Smooth muscle cell (in vitro differentiated cells): ENCODE results near the gene STARD5. TPM values are rescaled to one million over a fixed set of nuclear protein-coding genes. Genes with fewer than 3 reads are reported as not detected.
"Not testable (repeated sequence)": the region's sequence is repeated elsewhere in the genome, so short reads cannot be mapped to it uniquely, and the experiment has no call there.

ENCODE experiments used
- DNase-seq: peaks from one replicate; lab custom pipeline; 2025; ENCODE audit not compliant: unreplicated experiment; lab: John Stamatoyannopoulos, UW
- H2AFZ ChIP-seq: fragments of 200-600 bp; sonication (generic); 2 replicates; pipeline ENCODE4 v1.6.0; 2016; ENCODE audit warnings: antibody characterized with exemption, low read depth, mild to moderate bottlenecking
- H3F3A ChIP-seq: fragments of 200-600 bp; sonication (generic); 2 replicates; pipeline ENCODE4 v1.6.0; 2017; ENCODE audit warnings: antibody characterized with exemption, low read depth
- H3K27ac ChIP-seq: fragments of 200-600 bp; sonication (generic); 2 replicates; pipeline ENCODE4 v1.5.1; 2016; ENCODE audit warnings: low read depth, mild to moderate bottlenecking
- H3K27me3 ChIP-seq: fragments of 200-600 bp; sonication (generic); 2 replicates; pipeline ENCODE4 v1.6.1; 2016; ENCODE audit warnings: low read depth, mild to moderate bottlenecking
- H3K36me3 ChIP-seq: fragments of 200-600 bp; sonication (generic); 2 replicates; pipeline ENCODE4 v1.5.1; 2016; ENCODE audit warnings: low read depth
- H3K4me1 ChIP-seq: fragments of 200-600 bp; sonication (generic); 2 replicates; pipeline ENCODE4 v1.5.1; 2016; ENCODE audit warnings: low read depth
- H3K4me2 ChIP-seq: fragments of 200-600 bp; sonication (generic); 2 replicates; pipeline ENCODE4 v1.6.0; 2016; ENCODE audit warnings: mild to moderate bottlenecking
- H3K4me3 ChIP-seq: fragments of 200-600 bp; sonication (generic); 2 replicates; pipeline ENCODE4 v1.5.1; 2016; ENCODE audit warnings: mild to moderate bottlenecking
- H3K79me2 ChIP-seq: fragments of 200-600 bp; sonication (generic); 2 replicates; pipeline ENCODE4 v1.6.0; 2016; ENCODE audit warnings: low read depth, mild to moderate bottlenecking
- H3K9ac ChIP-seq: fragments of 200-600 bp; sonication (generic); 2 replicates; pipeline ENCODE4 v1.6.0; 2016; ENCODE audit warnings: low read depth
- H3K9me3 ChIP-seq: fragments of 200-600 bp; sonication (generic); replicated peaks from 2 replicates; pipeline ENCODE4 v1.5.1; 2016; ENCODE audit warnings: low read depth
- H4K20me1 ChIP-seq: fragments of 200-600 bp; sonication (generic); 2 replicates; pipeline ENCODE4 v1.6.0; 2016; ENCODE audit warnings: low read depth
- CTCF ChIP-seq: fragments of 200-600 bp; sonication (generic); IDR thresholded peaks from 2 replicates; pipeline ENCODE4 v1.5.1; 2017; ENCODE audit warnings: borderline replicate concordance, mild to moderate bottlenecking, antibody characterized with exemption; ENCODE audit not compliant: insufficient read depth, poor library complexity, severe bottlenecking
- WGBS: methylation state at CpG from one replicate; pipeline ENCODE4 v1.1.7; 2016; ENCODE audit warnings: low lambda C conversion rate; 5-methylcytosine and 5-hydroxymethylcytosine counted together
- polyA plus RNA-seq: library from polyadenylated mRNA; unstranded; fragments of >200 nt; fragmentation: Nextera tagmentation; extraction: Ambion mirVana; gene quantifications from 2 replicates; pipeline ENCODE4 v1.2.1, GENCODE V29; 2016
- total RNA-seq: library from RNA; depleted of rRNA; stranded (reverse); fragments of >200 nt; gene quantifications from 2 replicates; pipeline ENCODE4 v1.2.3, GENCODE V29; 2014

The STARD5 gene
- total and polyA plus RNA-seq, 2 experiments from 2014 or later, result 1.6 to 6.2 TPM

DNA sequence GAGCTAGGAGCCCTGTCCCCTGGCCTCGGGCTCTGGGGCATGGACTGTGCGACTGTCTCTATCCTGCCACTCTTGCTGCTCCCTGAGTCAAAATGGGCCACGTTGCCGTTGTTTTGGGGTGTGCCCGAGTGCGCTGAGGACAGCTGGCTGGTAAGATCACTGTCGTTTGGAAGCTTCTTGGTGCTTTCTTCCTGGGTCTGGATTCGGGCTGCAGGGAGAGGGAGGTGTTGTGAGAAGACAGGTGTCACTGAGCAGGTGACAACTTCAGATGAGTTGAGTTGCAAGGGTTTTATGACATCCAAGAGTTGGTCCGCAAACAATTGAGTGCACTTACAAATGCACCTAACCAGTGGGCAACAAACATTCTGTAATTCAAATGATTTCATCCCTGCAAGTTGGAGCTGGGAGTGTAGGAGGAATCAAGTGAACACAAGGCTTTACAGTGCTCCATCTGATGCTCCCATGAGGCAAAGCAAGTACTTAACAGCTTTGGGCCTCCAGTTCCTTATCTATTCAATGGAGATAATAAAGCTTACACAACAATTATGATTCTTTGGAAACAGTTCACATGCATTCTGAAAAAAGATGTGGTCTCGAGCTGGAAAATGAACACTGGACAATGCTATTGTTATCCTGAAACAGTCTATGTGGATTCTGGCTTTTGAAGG lies 11.0 kb upstream of the STARD5 start:
- DNase-seq, result no peak

GRCh38 chr15:81333363-81333762 lies 9.4 kb upstream of the STARD5 start:
- Histone ChIP-seq H4K20me1 (no peaks in the 10 kb centered on the region), H3K36me3 (no peaks in the 10 kb centered on the region), H3K4me3 (no peak overlapping the region), H3K27me3 (no peaks in the 10 kb centered on the region), H3K4me1 (no peaks in the 10 kb centered on the region), H3K9me3 (no peaks in the 10 kb centered on the region), H3K27ac (no peak overlapping the region), H3K79me2 (no peaks in the 10 kb centered on the region), H3K9ac (no peak overlapping the region), H2AFZ (no peak overlapping the region), H3F3A (no peaks in the 10 kb centered on the region), H3K4me2 (no peak overlapping the region)
- DNase-seq, result no peak
- WGBS, result 96% methylated on average over 3 of the region's 3 CpGs
- TF ChIP-seq CTCF, result no peak

More for the DNA sequence above, 11.0 kb upstream of the STARD5 start:
- no peak for TF ChIP-seq CTCF
- H2AFZ ChIP-seq, result no peak overlapping the region
- no peaks in the 10 kb centered on the region for H3F3A ChIP-seq
- H3K4me1 ChIP-seq, result no peaks in the 10 kb centered on the region
- H4K20me1 ChIP-seq, result no peaks in the 10 kb centered on the region
- H3K36me3 ChIP-seq, result no peaks in the 10 kb centered on the region
- no peaks in the 10 kb centered on the region for H3K9me3 ChIP-seq
- no peak overlapping the region for H3K4me2 ChIP-seq
- no peak overlapping the region for H3K4me3 ChIP-seq
- H3K27ac ChIP-seq, result no peak overlapping the region
- no peak overlapping the region for H3K9ac ChIP-seq
- 90% methylated on average over 10 of the region's 10 CpGs for WGBS
- H3K27me3 ChIP-seq, result no peaks in the 10 kb centered on the region
- H3K79me2 ChIP-seq, result no peaks in the 10 kb centered on the region

- no peak for TF ChIP-seq CTCF
- WGBS, result 98% methylated on average over 12 of the region's 12 CpGs
Observed at GRCh38 chr15:81332326-81332725, 8.4 kb upstream of the STARD5 start.

GRCh38 chr15:81331600-81331999 lies 7.7 kb upstream of the STARD5 start:
- no peak for TF ChIP-seq CTCF
- DNase-seq, result no peak
- Histone ChIP-seq H3K4me1 (peaks cover 11% of the 10 kb centered on the region), H3K9ac (no peak overlapping the region), H3K9me3 (no peaks in the 10 kb centered on the region), H4K20me1 (peaks cover 4% of the 10 kb centered on the region), H3K4me3 (no peak overlapping the region), H3K79me2 (no peaks in the 10 kb centered on the region), H3K36me3 (no peaks in the 10 kb centered on the region), H3F3A (peaks cover 16% of the 10 kb centered on the region), H2AFZ (no peak overlapping the region), H3K4me2 (peak overlapping the region; percentile 70), H3K27me3 (no peaks in the 10 kb centered on the region), H3K27ac (no peak overlapping the region)
- 89% methylated on average over 15 of the region's 15 CpGs for WGBS

More at GRCh38 chr15:81332326-81332725, 8.4 kb upstream of the STARD5 start:
- Histone ChIP-seq H3K9ac (no peak overlapping the region), H2AFZ (no peak overlapping the region), H3K36me3 (no peaks in the 10 kb centered on the region), H4K20me1 (peaks cover 1% of the 10 kb centered on the region), H3F3A (peaks cover 8% of the 10 kb centered on the region), H3K27ac (no peak overlapping the region), H3K27me3 (no peaks in the 10 kb centered on the region), H3K4me3 (no peak overlapping the region), H3K9me3 (no peaks in the 10 kb centered on the region), H3K4me2 (no peak overlapping the region), H3K4me1 (peaks cover 6% of the 10 kb centered on the region), H3K79me2 (no peaks in the 10 kb centered on the region)
- DNase-seq, result no peak

DNA sequence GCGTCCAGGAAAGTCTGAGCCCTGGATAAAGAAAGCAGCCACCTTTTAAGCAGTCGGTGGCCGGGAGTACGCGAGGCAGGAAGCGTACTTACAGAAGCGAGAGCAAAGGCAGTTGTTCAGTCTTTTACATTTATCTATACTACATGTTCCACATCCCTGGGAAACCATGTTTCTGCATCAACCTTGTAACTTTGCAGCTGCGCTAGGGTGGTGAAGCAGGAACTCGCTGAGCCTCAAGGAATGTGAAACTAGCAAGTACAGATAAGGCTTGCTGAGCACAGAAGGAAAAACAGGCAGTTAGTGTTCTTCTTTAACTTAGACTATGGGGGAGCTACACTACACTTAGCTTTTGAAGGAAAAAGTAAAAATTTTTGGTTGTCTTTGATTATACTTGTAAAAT lies 7.2 kb upstream of the STARD5 start:
- not testable (repeated sequence) for DNase-seq
- 33% methylated on average over 9 of the region's 9 CpGs for WGBS
- H3K4me3 ChIP-seq, result peak overlapping the region; percentile 21

More for the DNA sequence above, 7.2 kb upstream of the STARD5 start:
- not testable (repeated sequence) for H3K27me3 ChIP-seq, H3K9me3 ChIP-seq, H4K20me1 ChIP-seq, H3K79me2 ChIP-seq, H3K36me3 ChIP-seq, H3K9ac ChIP-seq, H2AFZ ChIP-seq
- H3F3A ChIP-seq, result peaks cover 20% of the 10 kb centered on the region
- H3K27ac ChIP-seq, result peak overlapping the region; percentile 50
- H3K4me2 ChIP-seq, result peak overlapping the region; percentile 70
- peaks cover 11% of the 10 kb centered on the region for H3K4me1 ChIP-seq
